ENCODE results near the gene CTNND2.

Gene CTNND2

DNA sequence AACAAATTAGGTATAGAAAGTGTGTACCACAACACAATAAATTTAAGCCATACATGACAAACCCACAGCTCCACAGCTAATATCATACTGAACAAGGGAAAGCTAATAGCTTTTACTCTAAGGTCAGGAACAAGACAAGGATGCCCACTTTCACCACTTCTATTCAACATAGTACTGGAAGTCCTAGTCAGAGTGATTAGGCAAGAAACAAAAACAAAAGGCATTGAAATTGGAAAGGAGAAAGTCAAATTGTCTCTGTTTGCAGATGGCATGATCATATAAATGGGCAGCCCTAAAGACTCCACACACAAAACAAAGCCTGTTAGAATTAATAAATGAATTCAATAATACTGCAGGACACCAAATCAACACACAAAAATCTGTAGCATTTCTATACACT is 548.8 kb downstream of the CTNND2 start:
- TF ChIP-seq ZNF16 (tag by site-specific recombination; IDR thresholded peaks at IDR 0.05; ENCODE audit: low read depth) = no peak
- no peak for TF ChIP-seq ZNF670 (tag by site-specific recombination; IDR thresholded peaks at IDR 0.05; ENCODE audit: low read depth)
- no peak for TF ChIP-seq ZNF704 (tag by site-specific recombination; IDR thresholded peaks at IDR 0.05)
- no peak for TF ChIP-seq ZNF529 (tag by site-specific recombination; IDR thresholded peaks at IDR 0.05; ENCODE audit: insufficient replicate concordance)
- TF ChIP-seq ZNF132 (tag by site-specific recombination; IDR thresholded peaks at IDR 0.05; ENCODE audit: borderline replicate concordance) = no peak
- TF ChIP-seq IKZF3 (tag by site-specific recombination; IDR thresholded peaks at IDR 0.05) = no peak
- no peak for TF ChIP-seq ZNF311 (tag by site-specific recombination; IDR thresholded peaks at IDR 0.05; ENCODE audit: borderline replicate concordance)
- no peak for TF ChIP-seq ZNF335 (tag by site-specific recombination; conservative IDR thresholded peaks at IDR 0.05)
- no peak for TF ChIP-seq OVOL3 (tag by site-specific recombination; IDR thresholded peaks at IDR 0.05)
- no peak for TF ChIP-seq ZNF184 (tag by site-specific recombination; IDR thresholded peaks at IDR 0.05)
- no peak for TF ChIP-seq ZNF561 (tag by site-specific recombination; IDR thresholded peaks at IDR 0.05; ENCODE audit: borderline replicate concordance)
- no peak for TF ChIP-seq SP7 (tag by site-specific recombination; IDR thresholded peaks at IDR 0.05)
- TF ChIP-seq, protein P1, sequence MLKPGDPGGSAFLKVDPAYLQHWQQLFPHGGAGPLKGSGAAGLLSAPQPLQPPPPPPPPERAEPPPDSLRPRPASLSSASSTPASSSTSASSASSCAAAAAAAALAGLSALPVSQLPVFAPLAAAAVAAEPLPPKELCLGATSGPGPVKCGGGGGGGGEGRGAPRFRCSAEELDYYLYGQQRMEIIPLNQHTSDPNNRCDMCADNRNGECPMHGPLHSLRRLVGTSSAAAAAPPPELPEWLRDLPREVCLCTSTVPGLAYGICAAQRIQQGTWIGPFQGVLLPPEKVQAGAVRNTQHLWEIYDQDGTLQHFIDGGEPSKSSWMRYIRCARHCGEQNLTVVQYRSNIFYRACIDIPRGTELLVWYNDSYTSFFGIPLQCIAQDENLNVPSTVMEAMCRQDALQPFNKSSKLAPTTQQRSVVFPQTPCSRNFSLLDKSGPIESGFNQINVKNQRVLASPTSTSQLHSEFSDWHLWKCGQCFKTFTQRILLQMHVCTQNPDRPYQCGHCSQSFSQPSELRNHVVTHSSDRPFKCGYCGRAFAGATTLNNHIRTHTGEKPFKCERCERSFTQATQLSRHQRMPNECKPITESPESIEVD (tag by site-specific recombination; IDR thresholded peaks at IDR 0.05) = no peak
- TF ChIP-seq FEZF1 (tag by site-specific recombination; IDR thresholded peaks at IDR 0.05) = no peak
- no peak for TF ChIP-seq ZNF362 (tag by site-specific recombination; IDR thresholded peaks at IDR 0.05)
- no peak for TF ChIP-seq MZF1 (tag by site-specific recombination; IDR thresholded peaks at IDR 0.05; ENCODE audit: borderline replicate concordance)

DNA sequence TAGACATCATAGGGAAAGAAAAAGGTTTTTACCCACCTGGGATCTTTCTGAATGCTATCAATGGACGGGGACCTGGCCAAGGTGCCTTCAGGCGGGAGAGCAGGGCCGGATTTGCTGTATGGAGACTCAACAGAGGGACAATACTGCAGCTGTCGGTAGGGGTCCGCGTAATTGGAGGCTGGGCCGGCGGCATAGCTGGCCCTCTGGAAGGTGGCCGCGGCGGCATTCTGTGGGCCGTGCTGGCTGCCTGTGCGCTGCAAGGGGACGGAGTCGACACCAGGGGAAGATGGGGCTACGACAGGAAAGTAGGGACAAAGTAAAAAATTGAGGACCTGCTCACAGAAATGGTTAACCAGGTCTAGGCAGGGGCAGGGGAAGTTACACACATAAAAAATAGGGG is 557.9 kb downstream of the CTNND2 start:
- H3K27ac ChIP-seq (ENCODE audit: extremely low read depth, low read depth, low read length) = no peak overlapping the region

More for the DNA sequence above, 548.8 kb downstream of the CTNND2 start:
- CTCF ChIA-PET = no interaction called here
- no peak overlapping the region for H3K4me3 ChIP-seq (ENCODE audit: low read depth, low read length)
- POLR2A ChIA-PET = no interaction called here
- no peaks in the 10 kb centered on the region for H3K36me3 ChIP-seq (ENCODE audit: control insufficient read depth in 2 of 2, insufficient read depth in 1 of 2, low read length in 2 of 2)
- no peaks in the 10 kb centered on the region for H3K4me1 ChIP-seq (ENCODE audit: control insufficient read depth, insufficient read depth, low read length)
- peaks cover 3% of the 10 kb centered on the region; the same call in 1 of the 2 replicates for H3K9me3 ChIP-seq (ENCODE audit: control insufficient read depth, insufficient read depth, low read depth, low read length)
- no peak overlapping the region for H3K27ac ChIP-seq (ENCODE audit: extremely low read depth, low read depth, low read length)

More for the DNA sequence above, 557.9 kb downstream of the CTNND2 start:
- Histone ChIP-seq H3K4me3 (ENCODE audit: low read depth, low read length) (no peak overlapping the region), H3K36me3 (ENCODE audit: control insufficient read depth in 2 of 2, insufficient read depth in 1 of 2, low read length in 2 of 2) (no peaks in the 10 kb centered on the region), H3K9me3 (ENCODE audit: control insufficient read depth, insufficient read depth, low read depth, low read length) (no peaks in the 10 kb centered on the region), H3K4me1 (ENCODE audit: control insufficient read depth, insufficient read depth, low read length) (no peaks in the 10 kb centered on the region)
- CTCF ChIA-PET = interaction anchor here (0.7 kb wide), 1 partner anchor 918 kb away, joined by 3 read pairs; no protein-coding TSS in a partner anchor
- POLR2A ChIA-PET = no interaction called here
- TF ChIP-seq ZNF548 (tag by site-specific recombination; IDR thresholded peaks at IDR 0.05) (no peak), ZSCAN4 (tag by site-specific recombination; IDR thresholded peaks at IDR 0.05) (no peak), ZBTB49 (tag by site-specific recombination; IDR thresholded peaks at IDR 0.05; ENCODE audit: low read depth) (no peak), ZBTB1 (tag by site-specific recombination; IDR thresholded peaks at IDR 0.05) (no peak), GLIS2 (tag by site-specific recombination; IDR thresholded peaks at IDR 0.05) (no peak)
- TF ChIP-seq, protein P2, sequence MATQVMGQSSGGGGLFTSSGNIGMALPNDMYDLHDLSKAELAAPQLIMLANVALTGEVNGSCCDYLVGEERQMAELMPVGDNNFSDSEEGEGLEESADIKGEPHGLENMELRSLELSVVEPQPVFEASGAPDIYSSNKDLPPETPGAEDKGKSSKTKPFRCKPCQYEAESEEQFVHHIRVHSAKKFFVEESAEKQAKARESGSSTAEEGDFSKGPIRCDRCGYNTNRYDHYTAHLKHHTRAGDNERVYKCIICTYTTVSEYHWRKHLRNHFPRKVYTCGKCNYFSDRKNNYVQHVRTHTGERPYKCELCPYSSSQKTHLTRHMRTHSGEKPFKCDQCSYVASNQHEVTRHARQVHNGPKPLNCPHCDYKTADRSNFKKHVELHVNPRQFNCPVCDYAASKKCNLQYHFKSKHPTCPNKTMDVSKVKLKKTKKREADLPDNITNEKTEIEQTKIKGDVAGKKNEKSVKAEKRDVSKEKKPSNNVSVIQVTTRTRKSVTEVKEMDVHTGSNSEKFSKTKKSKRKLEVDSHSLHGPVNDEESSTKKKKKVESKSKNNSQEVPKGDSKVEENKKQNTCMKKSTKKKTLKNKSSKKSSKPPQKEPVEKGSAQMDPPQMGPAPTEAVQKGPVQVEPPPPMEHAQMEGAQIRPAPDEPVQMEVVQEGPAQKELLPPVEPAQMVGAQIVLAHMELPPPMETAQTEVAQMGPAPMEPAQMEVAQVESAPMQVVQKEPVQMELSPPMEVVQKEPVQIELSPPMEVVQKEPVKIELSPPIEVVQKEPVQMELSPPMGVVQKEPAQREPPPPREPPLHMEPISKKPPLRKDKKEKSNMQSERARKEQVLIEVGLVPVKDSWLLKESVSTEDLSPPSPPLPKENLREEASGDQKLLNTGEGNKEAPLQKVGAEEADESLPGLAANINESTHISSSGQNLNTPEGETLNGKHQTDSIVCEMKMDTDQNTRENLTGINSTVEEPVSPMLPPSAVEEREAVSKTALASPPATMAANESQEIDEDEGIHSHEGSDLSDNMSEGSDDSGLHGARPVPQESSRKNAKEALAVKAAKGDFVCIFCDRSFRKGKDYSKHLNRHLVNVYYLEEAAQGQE (tag by site-specific recombination; IDR thresholded peaks at IDR 0.05) = no peak
